HepG2 (cell line): Measurements from ENCODE around the gene CHRM5. TPM values are rescaled to one million over a fixed set of nuclear protein-coding genes. Genes with fewer than 3 reads are reported as not detected.
A peak's percentile ranks its signal among the peaks of the same experiment; 100 is the strongest.

ENCODE experiments used
- ATAC-seq: fragments of 200-7000 bp; cut with Tn5 transposase; 3 replicates; pipeline ENCODE4 v1.9.1; 2020; ENCODE audit warnings: mild to moderate bottlenecking, moderate library complexity
- BruUV-seq: library from RNA; stranded (reverse); fragments of 400-500 nt; replicated peaks from 2 replicates; lab custom pipeline; 2021; lab: Mats Ljungman, UMichigan
- CTCF ChIA-PET: fragments of 300-600 bp; formaldehyde crosslinking; extraction: SDS; loops from one replicate; lab custom pipeline; 2021; ENCODE audit warnings: low total read pairs, inconsistent platforms, low intra/inter-chr PET ratio; lab: Yijun Ruan, JAX
- POLR2A ChIA-PET: fragments of 350-600 bp; sonication (Branson Sonifier 250); formaldehyde crosslinking; loops from one replicate; lab custom pipeline; 2020; ENCODE audit warnings: antibody characterized with exemption, inconsistent platforms; lab: Yijun Ruan, JAX
- DNase-seq: peaks from one replicate; pipeline ENCODE4 v3.0.0-alpha.2; 2015; ENCODE audit warnings: low spot score
- FAIRE-seq: peaks from 3 replicates; lab custom pipeline; 2011; peaks lifted over from hg19 to GRCh38; lab: Jason Lieb, UNC
- H2AFZ ChIP-seq: one replicate; pipeline ENCODE4 v1.6.1; 2011; ENCODE audit warnings: low read length, inconsistent platforms
- H3K27ac ChIP-seq: fragments of 300-600 bp; 3 replicates; pipeline ENCODE4 v1.8.0; 2011; ENCODE audit warnings: mixed run types, mild to moderate bottlenecking, mixed read lengths, low read length, inconsistent platforms; ENCODE audit not compliant: insufficient read depth; ENCODE audit errors: extremely low read length
- H3K27me3 ChIP-seq, 2 experiments: fragments of 200-600 bp in 1 of 2; 2 replicates in 1 of 2; 3 replicates in 1 of 2; pipeline versions ENCODE4 v1.6.0 to v1.8.0; 2011; ENCODE audit warnings: low read length in 2 of 2, mild to moderate bottlenecking in 2 of 2, moderate library complexity in 2 of 2, inconsistent platforms in 1 of 2; ENCODE audit not compliant: insufficient read depth in 2 of 2, control insufficient read depth in 1 of 2
- H3K36me3 ChIP-seq, 2 experiments: fragments of 200-600 bp in 1 of 2; replicated peaks in 1 of 2; 2 replicates in 1 of 2; 3 replicates in 1 of 2; pipeline versions ENCODE4 v1.5.1 to v1.8.0; 2011; ENCODE audit warnings: low read length in 2 of 2, inconsistent platforms in 1 of 2; ENCODE audit not compliant: insufficient read depth in 2 of 2, control insufficient read depth in 1 of 2
- H3K4me1 ChIP-seq: 2 replicates; pipeline ENCODE4 v1.5.1; 2012; ENCODE audit warnings: low read length, inconsistent platforms; ENCODE audit not compliant: insufficient read depth
- H3K4me2 ChIP-seq: 2 replicates; pipeline ENCODE4 v1.6.0; 2011; ENCODE audit warnings: low read depth, low read length, inconsistent platforms
- H3K4me3 ChIP-seq, 3 experiments: fragments of 200-600 bp in 1 of 3; sonication (generic), shearing (Covaris generic) in 1 of 3; replicated peaks in 1 of 3; 2 replicates each; pipeline ENCODE4 v1.5.1; 2011 to 2016; ENCODE audit warnings: low read length in 3 of 3, inconsistent platforms in 2 of 3, low read depth in 2 of 3, mild to moderate bottlenecking in 2 of 3, control low read depth in 1 of 3, mixed read lengths in 1 of 3; ENCODE audit not compliant: insufficient read depth in 1 of 3
- H3K79me2 ChIP-seq: one replicate; pipeline ENCODE4 v1.6.1; 2011; ENCODE audit warnings: low read length, inconsistent platforms; ENCODE audit not compliant: insufficient read depth
- H3K9ac ChIP-seq: 2 replicates; pipeline ENCODE4 v1.6.0; 2011; ENCODE audit warnings: mild to moderate bottlenecking, low read depth, low read length, inconsistent platforms; ENCODE audit not compliant: insufficient read depth
- H3K9me3 ChIP-seq: 2 replicates; pipeline ENCODE4 v1.5.1; 2012; ENCODE audit warnings: mild to moderate bottlenecking, low read length
- H4K20me1 ChIP-seq: 2 replicates; pipeline ENCODE4 v1.6.0; 2011; ENCODE audit warnings: inconsistent platforms, mild to moderate bottlenecking, low read length, moderate library complexity; ENCODE audit not compliant: insufficient read depth
- CCAR2 ChIP-seq: fragments of 200-400 bp; formaldehyde crosslinking; optimal IDR thresholded peaks from 2 replicates; pipeline ENCODE3; 2018; ENCODE audit warnings: low read depth, mild to moderate bottlenecking, low read length, moderate library complexity
- CEBPB ChIP-seq: IDR thresholded peaks from 2 replicates; pipeline ENCODE4 v1.6.1; 2011; ENCODE audit warnings: low read depth, low read length, improper control_type of control experiment, borderline replicate concordance
- MAFF ChIP-seq: IDR thresholded peaks from 2 replicates; pipeline ENCODE4 v1.6.1; 2011; ENCODE audit warnings: low read depth, low read length, improper control_type of control experiment
- PHB2 ChIP-seq: fragments of 450-650 bp; IDR thresholded peaks from 2 replicates; pipeline ENCODE4 v1.6.1; 2018; ENCODE audit not compliant: partially characterized antibody
- ZBTB3 ChIP-seq: sonication (generic); formaldehyde crosslinking; IDR thresholded peaks from 2 replicates; pipeline ENCODE4 v1.4.0; 2020; ENCODE audit warnings: low read depth, mild to moderate bottlenecking, moderate library complexity, missing genetic modification reagents, borderline replicate concordance
- ZKSCAN1 ChIP-seq: fragments of 150-350 bp; IDR thresholded peaks from 2 replicates; pipeline ENCODE4 v1.6.1; 2014; ENCODE audit warnings: low read length
- ZNF44 ChIP-seq: sonication (generic); formaldehyde crosslinking; IDR thresholded peaks from 2 replicates; pipeline ENCODE4 v1.5.1; 2020; ENCODE audit warnings: mild to moderate bottlenecking, missing genetic modification reagents
- ZNF558 ChIP-seq: sonication (generic); formaldehyde crosslinking; IDR thresholded peaks from 2 replicates; pipeline ENCODE4 v1.9.0; 2022; ENCODE audit warnings: mild to moderate bottlenecking, missing genetic modification reagents, borderline replicate concordance
- ZNF776 ChIP-seq: sonication (generic); formaldehyde crosslinking; IDR thresholded peaks from 2 replicates; pipeline ENCODE4 v1.4.0; 2020; ENCODE audit warnings: mild to moderate bottlenecking, missing genetic modification reagents
- WGBS: methylation state at CpG from one replicate; pipeline ENCODE4 v1.1.6; 2017; ENCODE audit warnings: low lambda C conversion rate; 5-methylcytosine and 5-hydroxymethylcytosine counted together
- in situ Hi-C: cut with HindIII; loops from 2 replicates; pipeline ENCODE4 v1.10.0; 2017; ENCODE audit warnings: low pct_unique_long_range_greater_than_20kb; ENCODE audit not compliant: extremely low pct_ligation_motif_present
- intact Hi-C: fragments of 100-400 bp; cut with micrococcal nuclease; formaldehyde crosslinking; loops from one replicate; pipeline ENCODE4 v1.10.0; 2022; ENCODE audit not compliant: unreplicated experiment
- polyA plus RNA-seq, 8 experiments: library from polyadenylated mRNA; depleted of rRNA in 3 of 8; stranded (reverse) in 7 of 8; unstranded in 1 of 8; fragments of >200 nt; fragmentation: Illumina TruSeq in 4 of 8; extraction: Trizol in 4 of 8; gene quantifications; 2 replicates each; pipeline versions ENCODE4 v1.2.1 to v1.2.3, GENCODE V29; 2011 to 2016; ENCODE audit warnings: low read depth in 4 of 8, missing spikeins in 1 of 8, mixed read lengths in 1 of 8; ENCODE audit not compliant: insufficient read depth in 1 of 8
- total RNA-seq, 5 experiments: library from RNA; depleted of rRNA; stranded (reverse); fragments of >200 nt; fragmentation: Illumina TruSeq; extraction: Trizol; gene quantifications; 2 replicates each; pipeline ENCODE4 v1.2.3, GENCODE V29; 2016; ENCODE audit warnings: low read depth in 1 of 5
- TF ChIP-seq, protein P1 (sequence below): sonication (generic); formaldehyde crosslinking; IDR thresholded peaks from 2 replicates; pipeline ENCODE4 v1.5.1; 2020; ENCODE audit warnings: mild to moderate bottlenecking, missing genetic modification reagents, moderate library complexity

The CHRM5 gene
- total and polyA plus RNA-seq, 2 of the 13 experiments (the other 11 are each of a cell fraction or from before 2014, with no cell fraction given), result not detected

DNA sequence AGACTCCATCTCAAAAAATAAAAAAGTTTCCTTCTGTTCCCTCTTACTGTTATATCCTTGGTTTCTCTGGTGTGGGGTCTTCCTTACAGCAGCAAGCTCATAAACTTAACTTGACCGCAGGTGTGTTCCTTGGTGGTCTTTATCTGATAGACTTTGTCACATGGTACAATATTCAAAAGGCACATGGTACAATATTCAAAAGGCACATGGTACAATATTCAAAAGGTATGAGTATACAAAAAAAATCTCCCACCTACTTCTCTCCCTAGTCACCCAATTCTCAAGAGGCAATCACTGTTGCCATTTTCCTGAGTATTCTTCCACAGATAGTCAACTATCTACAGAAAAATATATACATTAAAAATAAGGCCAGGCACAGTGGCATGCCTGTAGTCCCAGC is 138.1 kb downstream of the CHRM5 start (continued):
- TF ChIP-seq ZNF44 (CRISPR knock-in tag), result no peak

DNA sequence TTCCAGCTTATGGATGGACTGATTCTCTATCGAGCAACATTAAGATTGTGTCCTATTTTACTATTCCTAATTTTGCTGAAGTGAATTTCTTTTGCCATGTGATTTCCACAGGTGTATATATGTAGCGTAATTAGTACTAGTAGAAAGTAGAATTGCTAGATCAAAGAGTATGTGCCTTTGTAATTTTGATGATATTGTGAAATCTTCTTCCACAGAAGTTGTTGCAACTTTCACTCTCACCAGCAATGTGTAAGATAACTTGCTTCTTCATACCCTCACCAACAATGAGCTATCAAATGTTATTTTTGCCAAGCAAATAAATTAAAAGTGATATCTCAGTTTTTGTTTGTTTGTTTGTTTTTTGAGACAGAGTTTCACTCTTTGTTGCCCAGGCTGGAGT is 139.0 kb downstream of the CHRM5 start:
- no peak for ATAC-seq
- Histone ChIP-seq H3K36me3 (no peaks in the 10 kb centered on the region), H3K27ac (no peak overlapping the region), H3K9me3 (no peaks in the 10 kb centered on the region), H3K4me1 (peaks cover 25% of the 10 kb centered on the region), H3K9ac (no peak overlapping the region), H3K4me2 (no peak overlapping the region), H3K4me3 (no peak overlapping the region), H2AFZ (no peak overlapping the region), H3K79me2 (peaks cover 5% of the 10 kb centered on the region), H4K20me1 (no peaks in the 10 kb centered on the region), H3K27me3 (no peaks in the 10 kb centered on the region)
- in situ Hi-C loops, result no loop called here
- TF ChIP-seq ZNF776 (no peak), ZNF558 (CRISPR knock-in tag) (no peak), CEBPB (peak; percentile 55; the same call in 1 of the 2 replicates), CCAR2 (no peak), PHB2 (no peak), ZBTB3 (CRISPR knock-in tag) (no peak), MAFF (no peak), ZKSCAN1 (no peak)
- TF ChIP-seq, protein P1, sequence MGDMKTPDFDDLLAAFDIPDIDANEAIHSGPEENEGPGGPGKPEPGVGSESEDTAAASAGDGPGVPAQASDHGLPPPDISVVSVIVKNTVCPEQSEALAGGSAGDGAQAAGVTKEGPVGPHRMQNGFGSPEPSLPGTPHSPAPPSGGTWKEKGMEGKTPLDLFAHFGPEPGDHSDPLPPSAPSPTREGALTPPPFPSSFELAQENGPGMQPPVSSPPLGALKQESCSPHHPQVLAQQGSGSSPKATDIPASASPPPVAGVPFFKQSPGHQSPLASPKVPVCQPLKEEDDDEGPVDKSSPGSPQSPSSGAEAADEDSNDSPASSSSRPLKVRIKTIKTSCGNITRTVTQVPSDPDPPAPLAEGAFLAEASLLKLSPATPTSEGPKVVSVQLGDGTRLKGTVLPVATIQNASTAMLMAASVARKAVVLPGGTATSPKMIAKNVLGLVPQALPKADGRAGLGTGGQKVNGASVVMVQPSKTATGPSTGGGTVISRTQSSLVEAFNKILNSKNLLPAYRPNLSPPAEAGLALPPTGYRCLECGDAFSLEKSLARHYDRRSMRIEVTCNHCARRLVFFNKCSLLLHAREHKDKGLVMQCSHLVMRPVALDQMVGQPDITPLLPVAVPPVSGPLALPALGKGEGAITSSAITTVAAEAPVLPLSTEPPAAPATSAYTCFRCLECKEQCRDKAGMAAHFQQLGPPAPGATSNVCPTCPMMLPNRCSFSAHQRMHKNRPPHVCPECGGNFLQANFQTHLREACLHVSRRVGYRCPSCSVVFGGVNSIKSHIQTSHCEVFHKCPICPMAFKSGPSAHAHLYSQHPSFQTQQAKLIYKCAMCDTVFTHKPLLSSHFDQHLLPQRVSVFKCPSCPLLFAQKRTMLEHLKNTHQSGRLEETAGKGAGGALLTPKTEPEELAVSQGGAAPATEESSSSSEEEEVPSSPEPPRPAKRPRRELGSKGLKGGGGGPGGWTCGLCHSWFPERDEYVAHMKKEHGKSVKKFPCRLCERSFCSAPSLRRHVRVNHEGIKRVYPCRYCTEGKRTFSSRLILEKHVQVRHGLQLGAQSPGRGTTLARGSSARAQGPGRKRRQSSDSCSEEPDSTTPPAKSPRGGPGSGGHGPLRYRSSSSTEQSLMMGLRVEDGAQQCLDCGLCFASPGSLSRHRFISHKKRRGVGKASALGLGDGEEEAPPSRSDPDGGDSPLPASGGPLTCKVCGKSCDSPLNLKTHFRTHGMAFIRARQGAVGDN (CRISPR knock-in tag), result no peak
- no peak for DNase-seq
- intact Hi-C loops, result loop anchor here (10.0 kb wide), 1 partner anchor 237 kb away; the partner anchor contains the start of genes NOP10 and NUTM1
- BruUV-seq, result no TSS peak
- 90% methylated on average over 2 of the region's 2 CpGs for WGBS
- no peak for FAIRE-seq
- POLR2A ChIA-PET, result interaction anchor here (0.7 to 1.0 kb wide), 2 partner anchors 11 to 102 kb away, joined by 3 to 4 read pairs; partner anchors contain the start of gene KATNBL1
- CTCF ChIA-PET, result no interaction called here
